ENCODE data around the gene BCL6. TPM values are rescaled to one million over a fixed set of nuclear protein-coding genes. Genes with fewer than 3 reads are reported as not detected.

Gene BCL6
- total RNA-seq, 2 experiments from 2014 or later = 42.9 to 52.8 TPM

- H3K27ac Mint-ChIP-seq = no peak overlapping the region
- DNase-seq = peak; percentile 82
- H3K4me1 Mint-ChIP-seq = peaks cover 12% of the 10 kb centered on the region
- no peaks in the 10 kb centered on the region for H3K27me3 Mint-ChIP-seq
- CTCF ChIA-PET = interaction anchor here (0.7 to 8.2 kb wide), 21 partner anchors 8 to 1434 kb away, joined by 3 to 81 read pairs (median 3); partner anchors contain the start of gene RTP2
- H3K9me3 Mint-ChIP-seq (ENCODE audit: low read depth) = no peaks in the 10 kb centered on the region
- no peak overlapping the region for H3K4me3 Mint-ChIP-seq
- intact Hi-C loops (cut with DNase I, micrococcal nuclease) = loop anchor here (1.0 kb wide), 4 partner anchors 35 to 494 kb away; no protein-coding TSS in a partner anchor
- POLR2A ChIA-PET = no interaction called here
- peak; percentile 80 for ATAC-seq
- H3K36me3 Mint-ChIP-seq (ENCODE audit: low read depth) = no peaks in the 10 kb centered on the region
Measured at GRCh38 chr3:187714404-187714979, 30.8 kb downstream of the BCL6 start.

GRCh38 chr3:187713504-187713903, 31.8 kb downstream of the BCL6 start:
- H3K9me3 Mint-ChIP-seq (ENCODE audit: low read depth) = no peaks in the 10 kb centered on the region
- no peak overlapping the region for H3K27ac Mint-ChIP-seq
- H3K4me3 Mint-ChIP-seq = no peak overlapping the region
- ChIA-PET CTCF (interaction anchor here (0.9 to 8.2 kb wide), 14 partner anchors 9 to 1435 kb away, joined by 3 to 81 read pairs (median 4); partner anchors contain the start of gene RTP2), POLR2A (no interaction called here)
- H3K4me1 Mint-ChIP-seq = peaks cover 12% of the 10 kb centered on the region
- ATAC-seq (peak; percentile 92), DNase-seq (peak; percentile 16)
- intact Hi-C loops (cut with DNase I, micrococcal nuclease) = no loop called here
- H3K27me3 Mint-ChIP-seq = no peaks in the 10 kb centered on the region
- no peaks in the 10 kb centered on the region for H3K36me3 Mint-ChIP-seq (ENCODE audit: low read depth)

- no peaks in the 10 kb centered on the region for H3K36me3 Mint-ChIP-seq (ENCODE audit: low read depth)
- no peaks in the 10 kb centered on the region for H3K9me3 Mint-ChIP-seq (ENCODE audit: low read depth)
- ChIA-PET POLR2A (no interaction called here), CTCF (interaction anchor here (0.8 to 8.2 kb wide), 3 partner anchors 30 to 390 kb away, joined by 3 to 81 read pairs (median 3); no protein-coding TSS in a partner anchor)
- peaks cover 8% of the 10 kb centered on the region for H3K4me1 Mint-ChIP-seq
- intact Hi-C loops (cut with DNase I, micrococcal nuclease) = no loop called here
- ATAC-seq (no peak), DNase-seq (no peak)
- no peaks in the 10 kb centered on the region for H3K27me3 Mint-ChIP-seq
- H3K4me3 Mint-ChIP-seq = no peak overlapping the region
- no peak overlapping the region for H3K27ac Mint-ChIP-seq
Measured at GRCh38 chr3:187709155-187709554, 36.1 kb downstream of the BCL6 start.

GRCh38 chr3:187708696-187709095, 36.6 kb downstream of the BCL6 start:
- no peak for ATAC-seq
- H3K4me1 Mint-ChIP-seq = peaks cover 3% of the 10 kb centered on the region
- H3K4me3 Mint-ChIP-seq = no peak overlapping the region

GRCh38 chr3:187706971-187707370, 38.3 kb downstream of the BCL6 start:
- no peaks in the 10 kb centered on the region for H3K36me3 Mint-ChIP-seq (ENCODE audit: low read depth)
- DNase-seq (no peak), ATAC-seq (no peak)
- CTCF ChIA-PET = no interaction called here
- H3K27ac Mint-ChIP-seq = no peak overlapping the region
- no peaks in the 10 kb centered on the region for H3K27me3 Mint-ChIP-seq
- H3K4me1 Mint-ChIP-seq = no peaks in the 10 kb centered on the region
- intact Hi-C loops (cut with DNase I, micrococcal nuclease) = no loop called here
- H3K9me3 Mint-ChIP-seq (ENCODE audit: low read depth) = no peaks in the 10 kb centered on the region
- POLR2A ChIA-PET = no interaction called here
- no peak overlapping the region for H3K4me3 Mint-ChIP-seq

More at GRCh38 chr3:187708696-187709095, 36.6 kb downstream of the BCL6 start:
- intact Hi-C loops (cut with DNase I, micrococcal nuclease) = no loop called here
- DNase-seq = no peak
- ChIA-PET CTCF (interaction anchor here (0.8 to 8.2 kb wide), 2 partner anchors 92 to 390 kb away, joined by 3 to 81 read pairs; no protein-coding TSS in a partner anchor), POLR2A (no interaction called here)
- H3K9me3 Mint-ChIP-seq (ENCODE audit: low read depth) = no peaks in the 10 kb centered on the region
- H3K36me3 Mint-ChIP-seq (ENCODE audit: low read depth) = no peaks in the 10 kb centered on the region
- no peak overlapping the region for H3K27ac Mint-ChIP-seq
- no peaks in the 10 kb centered on the region for H3K27me3 Mint-ChIP-seq

GRCh38 chr3:187705164-187705563, 40.1 kb downstream of the BCL6 start:
- POLR2A ChIA-PET = interaction anchor here (0.5 kb wide), 1 partner anchor 743 kb away, joined by 3 read pairs; no protein-coding TSS in a partner anchor
- Mint-ChIP-seq H3K36me3 (ENCODE audit: low read depth) (no peaks in the 10 kb centered on the region), H3K27me3 (no peaks in the 10 kb centered on the region), H3K4me1 (no peaks in the 10 kb centered on the region), H3K9me3 (ENCODE audit: low read depth) (no peaks in the 10 kb centered on the region), H3K4me3 (no peak overlapping the region), H3K27ac (no peak overlapping the region)
- DNase-seq (no peak), ATAC-seq (no peak)
- CTCF ChIA-PET = interaction anchor here (1.0 to 1.4 kb wide), 2 partner anchors 10 to 385 kb away, joined by 3 to 4 read pairs; no protein-coding TSS in a partner anchor
- intact Hi-C loops (cut with DNase I, micrococcal nuclease) = no loop called here

GRCh38 chr3:187702507-187703033, 42.7 kb downstream of the BCL6 start, which contains the start of gene RTP2:
TSS of gene RTP2 (minus strand) at chr3:187702557. CDS start at chr3:187702128, 429 bp downstream.
- Mint-ChIP-seq H3K27ac (no peak within 1 kb of the TSS), H3K27me3 (no peaks in the 10 kb centered on the region), H3K4me1 (no peaks in the 10 kb centered on the region), H3K36me3 (ENCODE audit: low read depth) (no peaks in the 10 kb centered on the region), H3K4me3 (no peak within 1 kb of the TSS), H3K9me3 (ENCODE audit: low read depth) (no peaks in the 10 kb centered on the region)
- POLR2A ChIA-PET = no interaction called here
- DNase-seq (no peak), ATAC-seq (no peak)
- CTCF ChIA-PET = interaction anchor here (0.5 to 4.8 kb wide), 6 partner anchors 12 to 384 kb away, joined by 4 to 30 read pairs (median 8); no protein-coding TSS in a partner anchor
- intact Hi-C loops (cut with DNase I, micrococcal nuclease) = no loop called here

- no peaks in the 10 kb centered on the region for H3K4me1 Mint-ChIP-seq
- no peak for DNase-seq
- H3K27me3 Mint-ChIP-seq = peaks cover 9% of the 10 kb centered on the region
- intact Hi-C loops (cut with DNase I, micrococcal nuclease) = no loop called here
- POLR2A ChIA-PET = interaction anchor here (0.6 kb wide), 1 partner anchor 370 kb away, joined by 3 read pairs; no protein-coding TSS in a partner anchor
- no peaks in the 10 kb centered on the region for H3K9me3 Mint-ChIP-seq (ENCODE audit: low read depth)
- no peak for ATAC-seq
- H3K27ac Mint-ChIP-seq = no peak overlapping the region
- CTCF ChIA-PET = interaction anchor here (0.6 to 4.8 kb wide), 3 partner anchors 14 to 610 kb away, joined by 3 to 30 read pairs (median 3); no protein-coding TSS in a partner anchor
- H3K36me3 Mint-ChIP-seq (ENCODE audit: low read depth) = no peaks in the 10 kb centered on the region
- H3K4me3 Mint-ChIP-seq = no peak overlapping the region
Measured at GRCh38 chr3:187700249-187700648, 45.0 kb downstream of the BCL6 start.

GRCh38 chr3:187698499-187699399, 46.5 kb downstream of the BCL6 start:
- intact Hi-C loops (cut with DNase I, micrococcal nuclease) = no loop called here
- no peak for DNase-seq
- CTCF ChIA-PET = interaction anchor here (0.6 kb wide), 1 partner anchor 379 kb away, joined by 3 read pairs; no protein-coding TSS in a partner anchor
- peaks cover 16% of the 10 kb centered on the region for H3K27me3 Mint-ChIP-seq
- no peaks in the 10 kb centered on the region for H3K9me3 Mint-ChIP-seq (ENCODE audit: low read depth)
- H3K36me3 Mint-ChIP-seq (ENCODE audit: low read depth) = no peaks in the 10 kb centered on the region
- no peak for ATAC-seq
- H3K27ac Mint-ChIP-seq = no peak overlapping the region
- no peaks in the 10 kb centered on the region for H3K4me1 Mint-ChIP-seq
- POLR2A ChIA-PET = no interaction called here
- H3K4me3 Mint-ChIP-seq = no peak overlapping the region

GRCh38 chr3:187696021-187696420, 49.2 kb downstream of the BCL6 start:
- Mint-ChIP-seq H3K4me3 (no peak overlapping the region), H3K9me3 (ENCODE audit: low read depth) (no peaks in the 10 kb centered on the region), H3K36me3 (ENCODE audit: low read depth) (no peaks in the 10 kb centered on the region), H3K27ac (no peak overlapping the region), H3K27me3 (peaks cover 19% of the 10 kb centered on the region), H3K4me1 (no peaks in the 10 kb centered on the region)
- intact Hi-C loops (cut with DNase I, micrococcal nuclease) = no loop called here
- DNase-seq (no peak), ATAC-seq (no peak)
- ChIA-PET POLR2A (no interaction called here), CTCF (interaction anchor here (0.7 to 3.1 kb wide), 3 partner anchors 17 to 1423 kb away, joined by 3 to 7 read pairs (median 3); no protein-coding TSS in a partner anchor)

GRCh38 chr3:187695449-187695848, 49.8 kb downstream of the BCL6 start:
- ATAC-seq = no peak
- no peak for DNase-seq
- Mint-ChIP-seq H3K4me1 (no peaks in the 10 kb centered on the region), H3K9me3 (ENCODE audit: low read depth) (no peaks in the 10 kb centered on the region), H3K27ac (no peak overlapping the region), H3K27me3 (peaks cover 19% of the 10 kb centered on the region), H3K36me3 (ENCODE audit: low read depth) (no peaks in the 10 kb centered on the region), H3K4me3 (no peak overlapping the region)
- ChIA-PET CTCF (interaction anchor here (0.7 to 4.1 kb wide), 3 partner anchors 16 to 376 kb away, joined by 3 to 10 read pairs (median 7); no protein-coding TSS in a partner anchor), POLR2A (no interaction called here)
- intact Hi-C loops (cut with DNase I, micrococcal nuclease) = no loop called here
